Aorta (tissue), 5 donors: ENCODE data around the gene DCAF6. TPM values are rescaled to one million over a fixed set of nuclear protein-coding genes. Genes with fewer than 3 reads are reported as not detected.

ENCODE experiments used
- ATAC-seq: fragments of 200-7000 bp; cut with Tn5 transposase; one replicate; pipeline ENCODE4 v1.9.1; 2022; ENCODE audit warnings: moderate library complexity; ENCODE audit not compliant: low FRiP score
- DNase-seq, 2 donors: peaks; one replicate each; pipeline ENCODE4 v3.0.0-alpha.2; 2020
- H3K27ac ChIP-seq, 2 donors: one replicate each; pipeline ENCODE4 v1.5.1; 2013; ENCODE audit warnings: low read length in 2 of 2, mild to moderate bottlenecking in 2 of 2, moderate library complexity in 2 of 2, control low read depth in 1 of 2, inconsistent platforms in 1 of 2, low read depth in 1 of 2
- H3K27me3 ChIP-seq, 2 donors: one replicate each; pipeline ENCODE4 v1.6.1; 2013; ENCODE audit warnings: control low read depth in 1 of 2, low read length in 1 of 2, mild to moderate bottlenecking in 1 of 2, moderate library complexity in 1 of 2; ENCODE audit not compliant: insufficient read depth in 2 of 2, control insufficient read depth in 1 of 2
- H3K36me3 ChIP-seq, 2 donors: one replicate each; pipeline ENCODE4 v1.6.1; 2013; ENCODE audit warnings: control low read depth in 1 of 2, low read length in 1 of 2, mild to moderate bottlenecking in 1 of 2; ENCODE audit not compliant: insufficient read depth in 2 of 2, control insufficient read depth in 1 of 2
- H3K4me1 ChIP-seq, 2 donors: one replicate each; pipeline ENCODE4 v1.6.1; 2013; ENCODE audit warnings: low read length in 2 of 2, control low read depth in 1 of 2, mild to moderate bottlenecking in 1 of 2, moderate library complexity in 1 of 2; ENCODE audit not compliant: insufficient read depth in 2 of 2, control insufficient read depth in 1 of 2
- H3K4me3 ChIP-seq, 2 donors: one replicate each; pipeline ENCODE4 v1.5.1; 2013; ENCODE audit warnings: low read length in 2 of 2, control low read depth in 1 of 2, mild to moderate bottlenecking in 1 of 2
- H3K9me3 ChIP-seq: one replicate; pipeline ENCODE4 v1.6.1; 2013; ENCODE audit warnings: mild to moderate bottlenecking, low read length; ENCODE audit not compliant: control insufficient read depth
- WGBS, 2 donors: extraction: QIAGEN DNeasy Blood & Tissue Kit; methylation state at CpG; one replicate each; pipeline ENCODE4 v1.1.7; 2013; 5-methylcytosine and 5-hydroxymethylcytosine counted together
- intact Hi-C, 2 donors: fragments of 100-400 bp; cut with DNase I; formaldehyde crosslinking; loops; one replicate each; pipeline versions ENCODE4 v1.14.2 to v1.15.0; 2022
- polyA plus RNA-seq, 2 donors: library from polyadenylated mRNA; stranded (reverse); fragments of 200-250 nt; gene quantifications; one replicate each; pipeline ENCODE4 v1.2.3, GENCODE V29; 2013
- total RNA-seq, 2 donors: library from RNA; stranded (reverse); fragmentation: NEBNext Ultra II Directional; extraction: Animal tissue kit (Norgen Biotek cat#: 25700); gene quantifications; one replicate each; pipeline ENCODE4 v1.2.1, GENCODE V29; 2021
- donor health status: healthy with polysubstance abuse.
- donor health status: Bipolar disorder and iron deficiency.
- donor health status: DM: no; HTN: no; CAD: no.
- donor health status: DM: no; HTN: no; CAD: no.
- donor health status: DM: yes; HTN: yes; CAD: no.

DCAF6 gene
- total and polyA plus RNA-seq, 4 donors, result 37.3 to 68.7 (median 49.4) TPM

DNA sequence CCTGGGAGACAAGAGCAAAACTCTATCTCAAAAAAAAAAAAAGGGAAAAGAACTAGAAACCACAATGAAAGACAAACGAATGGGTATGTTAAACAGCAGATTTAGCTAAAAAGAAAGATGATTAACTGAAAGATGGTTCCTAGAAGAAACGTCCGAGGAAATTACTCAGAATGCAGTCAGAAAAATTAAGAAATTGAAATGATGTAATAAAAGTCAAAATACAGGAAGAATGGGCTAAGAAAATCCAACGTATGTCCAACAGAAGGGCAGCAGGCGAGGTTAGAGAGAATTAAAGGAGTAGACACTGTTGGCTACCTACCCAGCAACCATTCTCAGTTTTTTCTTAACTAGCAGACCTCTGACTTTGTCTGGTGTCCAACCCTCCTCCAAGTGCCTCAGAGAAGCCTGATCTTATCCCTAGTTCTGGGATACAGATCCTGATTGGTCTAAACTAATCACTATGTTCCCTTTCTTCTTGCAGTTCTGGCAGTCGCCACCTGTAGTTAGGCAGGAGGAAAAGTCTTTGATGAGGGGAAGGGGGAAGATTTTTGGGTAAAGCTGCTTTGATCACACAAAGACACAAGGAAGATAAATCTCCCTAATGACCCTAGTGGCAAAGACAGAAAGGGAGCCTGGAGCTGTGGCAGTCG lies 174.5 kb downstream of the DCAF6 start:
- 51 to 52% methylated on average over 7 of the region's 7 CpGs for WGBS, 2 donors
- ATAC-seq (no peak), DNase-seq (no peak)
- H3K9me3 ChIP-seq, result no peaks in the 10 kb centered on the region
- no peaks in the 10 kb centered on the region for H3K27me3 ChIP-seq
- H3K4me1 ChIP-seq, result peaks cover 3% of the 10 kb centered on the region in 2 donors
- H3K27ac ChIP-seq, result no peak overlapping the region
- H3K36me3 ChIP-seq, result peaks cover 0 to 3% of the 10 kb centered on the region in 2 donors
- no peak overlapping the region for H3K4me3 ChIP-seq
- intact Hi-C loops, result no loop called here

DNA sequence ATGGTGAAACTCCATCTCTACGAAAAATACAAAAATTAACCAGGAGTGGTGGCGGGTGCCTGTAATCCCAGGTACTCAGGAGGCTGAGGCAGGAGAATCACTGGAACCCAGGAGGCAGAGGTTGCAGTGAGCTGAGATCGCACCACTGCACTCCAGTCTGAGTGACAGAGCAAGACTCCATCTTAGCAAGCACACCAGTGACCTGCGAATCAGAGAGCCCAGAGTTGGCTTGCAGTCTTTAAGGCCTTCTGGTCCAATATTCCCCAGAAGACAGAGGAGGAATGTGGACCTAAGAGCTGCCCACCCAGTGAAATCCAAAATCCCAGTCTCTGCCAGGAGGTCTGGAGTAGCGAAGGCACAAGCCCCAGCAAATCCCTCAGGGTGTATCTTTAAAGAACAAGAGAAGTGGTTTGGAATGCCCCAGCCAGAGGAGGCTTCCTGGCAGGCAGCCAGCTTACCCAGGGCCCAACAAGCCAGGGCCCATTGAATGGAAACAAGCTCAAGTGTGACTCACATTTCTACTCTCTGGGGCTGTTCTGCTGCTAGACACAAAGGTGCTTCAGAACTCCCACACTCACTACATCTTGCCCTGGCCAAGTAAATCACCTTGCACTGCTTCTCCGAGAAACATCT lies 176.3 kb downstream of the DCAF6 start:
- Histone ChIP-seq H3K9me3 (no peaks in the 10 kb centered on the region), H3K4me1 (peaks cover 3% of the 10 kb centered on the region in 2 donors), H3K27ac (peak overlapping the region in 1 of 2 donors; percentile 17), H3K4me3 (no peak overlapping the region), H3K27me3 (no peaks in the 10 kb centered on the region), H3K36me3 (peaks cover 0 to 3% of the 10 kb centered on the region in 2 donors)
- intact Hi-C loops, result no loop called here
- peak; percentile 77 to 83 for DNase-seq
- ATAC-seq, result no peak
- 61 to 66% methylated on average over 6 of the region's 6 CpGs for WGBS, 2 donors

DNA sequence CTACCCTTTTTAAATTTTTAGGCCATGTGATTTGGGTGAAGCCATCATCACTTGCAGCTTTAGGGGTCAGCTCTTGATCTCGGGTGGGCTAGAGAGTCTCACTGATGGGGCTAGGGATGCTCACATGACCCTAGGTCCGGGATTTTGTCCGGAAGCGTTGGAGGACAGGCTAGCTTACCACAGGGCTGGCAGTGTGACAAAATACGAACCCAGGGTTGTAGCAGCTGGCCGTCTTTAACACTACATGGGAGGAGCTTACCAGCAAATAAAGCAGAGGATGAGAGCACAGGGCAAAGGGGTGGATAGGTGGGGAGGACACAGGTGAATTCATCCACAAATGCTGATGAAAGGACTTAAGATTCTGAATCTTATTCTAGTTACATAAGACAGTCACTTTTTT lies 178.4 kb downstream of the DCAF6 start:
- intact Hi-C loops, result no loop called here
- Histone ChIP-seq H3K4me3 (no peak overlapping the region), H3K36me3 (peaks cover 0 to 3% of the 10 kb centered on the region in 2 donors), H3K27me3 (no peaks in the 10 kb centered on the region), H3K4me1 (peaks cover 3% of the 10 kb centered on the region in 2 donors), H3K27ac (no peak overlapping the region), H3K9me3 (no peaks in the 10 kb centered on the region)
- ATAC-seq (no peak), DNase-seq (no peak)
- 65 to 69% methylated on average over 6 of the region's 6 CpGs for WGBS, 2 donors

DNA sequence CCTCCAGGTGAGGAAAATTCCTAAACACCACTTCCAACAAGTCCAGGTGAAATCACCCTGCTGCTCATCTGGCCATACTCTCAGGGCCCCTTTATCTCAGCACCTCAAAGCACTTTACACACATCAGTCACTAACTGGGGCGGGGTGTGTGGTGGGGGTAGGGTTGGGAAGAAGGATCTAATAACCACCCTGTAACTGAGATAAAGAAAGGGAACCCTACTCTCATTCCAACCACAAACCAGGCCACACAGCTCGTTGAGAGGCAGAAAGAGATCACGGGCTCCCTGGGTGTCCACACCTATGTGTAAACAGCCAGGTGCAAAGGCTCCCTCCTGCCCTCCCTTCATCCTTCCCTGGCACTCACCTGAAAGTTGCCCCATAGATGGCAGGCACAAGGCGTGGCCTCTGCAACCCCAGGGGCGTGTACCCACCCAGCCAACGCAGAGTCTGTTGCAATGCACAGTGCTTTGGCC lies 179.9 kb downstream of the DCAF6 start:
- ATAC-seq, result no peak

DNA sequence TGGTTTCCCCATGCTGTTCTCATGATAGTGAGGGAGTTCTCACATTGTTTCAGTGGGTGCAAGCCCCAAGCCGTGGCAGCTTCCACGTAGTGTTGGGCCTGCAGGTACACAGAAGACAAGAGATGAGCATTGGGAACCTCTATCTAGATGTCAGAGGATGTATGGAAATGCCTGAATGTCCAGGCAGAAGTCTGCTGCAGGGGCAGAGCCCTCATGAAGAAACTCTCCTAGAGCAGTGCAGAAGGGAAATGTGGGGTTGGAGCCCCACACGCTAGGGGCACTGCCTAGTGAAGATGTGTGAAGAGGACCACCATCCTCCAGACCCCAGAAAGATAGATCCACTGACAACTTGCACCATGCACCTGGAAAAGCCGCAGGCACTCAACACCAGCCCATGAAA lies 183.3 kb downstream of the DCAF6 start:
- Histone ChIP-seq H3K4me1 (peaks cover 6 to 9% of the 10 kb centered on the region in 2 donors), H3K4me3 (no peak overlapping the region), H3K36me3 (no peaks in the 10 kb centered on the region), H3K27ac (no peak overlapping the region), H3K9me3 (no peaks in the 10 kb centered on the region), H3K27me3 (no peaks in the 10 kb centered on the region)
- WGBS, 2 donors, result 97 to 99% methylated on average over 4 of the region's 4 CpGs
- ATAC-seq (no peak), DNase-seq (no peak)
- intact Hi-C loops, result no loop called here

More for the DNA sequence above, 179.9 kb downstream of the DCAF6 start:
- Histone ChIP-seq H3K27me3 (no peaks in the 10 kb centered on the region), H3K4me1 (peaks cover 2 to 4% of the 10 kb centered on the region in 2 donors), H3K9me3 (no peaks in the 10 kb centered on the region), H3K27ac (no peak overlapping the region), H3K4me3 (no peak overlapping the region), H3K36me3 (peaks cover 0 to 3% of the 10 kb centered on the region in 2 donors)
- WGBS, 2 donors, result 85 to 88% methylated on average over 6 of the region's 6 CpGs
- no peak for DNase-seq
- intact Hi-C loops, result no loop called here

DNA sequence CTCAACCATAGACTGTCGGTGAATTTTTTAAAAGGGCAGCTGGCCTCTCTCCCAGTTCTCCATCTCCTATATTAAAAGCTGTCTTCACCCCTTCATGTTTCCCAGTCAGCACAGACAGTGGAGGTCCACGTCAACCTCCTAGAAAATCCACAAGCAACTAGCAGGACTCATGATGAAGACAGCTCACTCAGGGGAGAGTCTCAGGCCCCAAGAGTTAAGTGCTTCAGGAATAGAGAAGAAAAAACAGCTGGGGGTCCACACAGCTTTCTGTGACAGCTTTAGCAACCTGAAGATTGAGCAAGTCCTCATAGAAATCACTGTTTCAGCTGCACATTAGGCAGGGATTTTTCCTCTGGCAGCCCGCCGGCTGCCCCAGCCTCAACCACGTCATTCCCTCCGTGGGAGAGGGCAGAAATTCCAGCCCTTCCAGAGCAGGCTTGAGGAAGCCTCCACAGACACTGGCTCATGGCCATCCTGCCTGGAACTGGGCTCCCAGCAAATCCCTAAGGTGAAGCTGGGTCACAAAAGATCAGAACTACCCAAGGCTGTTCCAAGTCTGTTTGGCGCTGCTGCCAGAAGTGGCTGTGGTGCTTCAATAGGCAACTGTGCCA lies 185.0 kb downstream of the DCAF6 start:
- 5 to 9% methylated on average over 7 of the region's 7 CpGs for WGBS, 2 donors
- intact Hi-C loops, result no loop called here
- Histone ChIP-seq H3K27me3 (no peaks in the 10 kb centered on the region), H3K4me3 (no peak overlapping the region), H3K4me1 (peaks cover 6 to 9% of the 10 kb centered on the region in 2 donors), H3K36me3 (no peaks in the 10 kb centered on the region), H3K27ac (peak overlapping the region; percentile 64 to 79), H3K9me3 (no peaks in the 10 kb centered on the region)
- DNase-seq (peak; percentile 85 to 92), ATAC-seq (peak; percentile 88)

DNA sequence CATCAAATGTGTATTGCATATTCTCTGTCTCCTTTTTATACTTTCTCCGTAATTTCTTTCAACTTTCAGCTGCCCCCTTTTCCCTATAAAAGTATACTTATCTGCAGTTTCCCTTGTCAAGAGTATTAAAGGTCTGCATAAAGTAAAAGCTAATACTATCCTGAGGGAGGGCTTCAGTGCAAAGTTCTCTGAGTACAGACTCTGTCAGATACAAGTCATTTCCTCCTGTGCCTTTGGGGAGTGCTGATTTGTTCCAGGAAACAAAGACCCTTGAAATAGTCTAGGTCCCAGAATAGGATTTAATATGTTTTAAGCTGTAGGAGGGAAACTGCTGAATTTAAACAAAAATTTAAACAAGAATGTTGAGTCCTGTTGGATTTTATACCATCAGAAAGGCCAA lies 188.6 kb downstream of the DCAF6 start:
- DNase-seq (no peak), ATAC-seq (no peak)
- Histone ChIP-seq H3K36me3 (peaks cover 0 to 3% of the 10 kb centered on the region in 2 donors), H3K9me3 (no peaks in the 10 kb centered on the region), H3K27ac (no peak overlapping the region), H3K4me3 (no peak overlapping the region), H3K4me1 (peaks cover 6 to 9% of the 10 kb centered on the region in 2 donors), H3K27me3 (no peaks in the 10 kb centered on the region)
- 96 to 100% methylated on average over 1 of the region's 1 CpG for WGBS, 2 donors
- intact Hi-C loops, result no loop called here
